GM19035 (cell line): Measurements from ENCODE around the gene HSD3B2.

Source experiments
- ATAC-seq: cut with Tn5 transposase; IDR thresholded peaks from one replicate; pipeline ENCODE4 v1.9.1; 2021; ENCODE audit not compliant: unreplicated experiment

The HSD3B2 gene

DNA sequence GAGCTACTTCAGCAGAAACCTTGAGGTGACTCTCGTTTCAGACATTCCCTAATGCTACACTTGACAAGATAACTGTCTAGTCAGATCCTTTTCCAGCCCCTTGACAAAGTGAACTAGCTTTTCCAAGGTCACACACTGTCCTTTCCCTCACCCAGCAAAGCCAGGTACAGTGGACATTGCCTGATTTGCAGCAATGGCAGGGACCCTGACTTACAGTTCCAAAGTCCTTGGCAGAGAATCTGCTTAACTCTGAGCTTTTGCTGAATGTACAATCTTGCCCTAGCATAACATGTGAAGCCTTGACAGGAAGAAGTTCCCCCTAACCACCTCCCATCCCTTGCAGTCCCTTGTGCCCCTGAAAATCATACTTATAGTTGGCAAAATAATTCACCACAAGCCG lies 37.1 kb downstream of the HSD3B2 start:
- ATAC-seq = no peak

DNA sequence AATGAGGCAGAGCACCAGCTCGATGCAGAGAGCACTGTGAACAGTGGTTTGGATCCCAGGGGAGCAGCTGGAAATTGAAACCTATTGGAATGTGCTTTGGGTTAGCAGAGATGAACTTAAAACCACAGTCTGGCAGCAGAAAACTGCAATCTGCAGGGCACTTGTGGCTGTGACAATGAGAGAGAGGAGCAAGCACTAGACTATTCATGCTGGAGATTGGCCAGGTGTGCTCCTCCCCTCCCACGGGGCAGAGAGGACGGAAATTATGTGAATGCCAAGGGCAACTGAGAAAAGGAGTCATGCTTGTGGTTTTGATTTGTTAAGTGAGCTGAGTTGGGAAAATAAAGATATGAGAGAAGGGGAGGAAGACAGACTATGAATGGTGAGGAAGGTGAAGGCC lies 38.1 kb downstream of the HSD3B2 start:
- no peak for ATAC-seq

- ATAC-seq = no peak
Observed at GRCh38 chr1:119462964-119463363, 48.0 kb downstream of the HSD3B2 start.

GRCh38 chr1:119463569-119463968 lies 48.6 kb downstream of the HSD3B2 start:
- no peak for ATAC-seq

DNA sequence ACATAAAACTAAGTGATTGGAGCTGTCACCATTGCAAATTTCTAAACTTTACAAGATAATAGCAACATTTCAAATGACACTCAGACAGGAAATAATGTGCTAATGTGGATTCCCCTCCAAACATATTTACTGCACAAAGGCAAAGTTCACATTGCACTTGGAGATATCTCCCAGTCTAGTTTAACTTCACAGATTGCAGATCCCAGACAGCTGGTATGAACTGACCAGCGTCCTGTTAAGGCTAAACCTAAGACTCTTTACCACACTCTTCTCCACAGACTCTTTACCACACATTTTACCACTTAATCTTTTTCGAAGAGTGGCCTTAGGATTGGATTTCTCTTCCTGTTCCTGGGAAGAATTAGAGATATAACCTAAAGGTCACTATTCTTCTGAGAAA lies 51.5 kb downstream of the HSD3B2 start:
- no peak for ATAC-seq

GRCh38 chr1:119467219-119467618 lies 52.3 kb downstream of the HSD3B2 start:
- no peak for ATAC-seq

DNA sequence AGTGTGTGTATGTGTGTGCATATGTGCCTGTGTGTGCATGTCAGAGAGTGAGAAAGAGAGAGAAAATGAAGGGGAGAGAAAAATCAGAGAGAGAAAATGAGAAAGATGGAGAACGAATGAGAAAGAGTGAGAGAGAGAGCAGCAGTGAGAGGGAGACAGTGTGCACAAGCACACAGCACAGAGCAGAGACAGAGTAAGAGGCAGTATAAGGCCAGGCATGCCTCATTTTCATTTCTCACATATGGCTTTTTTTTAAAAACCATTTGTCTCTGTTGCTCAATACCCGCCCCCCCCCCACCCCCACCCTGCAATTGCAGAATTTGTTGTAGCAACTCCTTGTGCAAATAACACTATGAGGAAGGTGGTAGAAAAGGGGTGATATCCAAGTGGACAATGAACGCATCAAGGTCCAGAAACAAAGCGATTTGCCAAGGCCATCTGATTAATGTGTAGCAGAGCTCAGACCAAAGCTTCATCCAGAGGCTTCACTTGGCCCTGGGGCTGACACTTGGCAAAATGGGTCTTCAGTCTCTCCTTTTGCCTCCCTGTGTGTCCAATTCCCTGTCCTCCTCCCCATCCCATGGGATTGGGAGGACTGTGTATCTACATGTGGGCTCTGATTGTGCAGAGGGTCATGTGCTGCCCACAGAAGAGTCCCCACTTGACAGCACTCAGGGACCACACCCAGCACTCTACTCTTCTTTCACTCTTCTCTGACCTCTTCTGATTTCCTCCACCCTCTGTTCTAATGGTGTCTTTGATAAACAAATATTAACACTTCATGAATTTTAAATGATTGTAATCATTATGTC lies 53.1 kb downstream of the HSD3B2 start:
- no peak for ATAC-seq

- no peak for ATAC-seq
Observed at GRCh38 chr1:119469741-119470140, 54.8 kb downstream of the HSD3B2 start.

DNA sequence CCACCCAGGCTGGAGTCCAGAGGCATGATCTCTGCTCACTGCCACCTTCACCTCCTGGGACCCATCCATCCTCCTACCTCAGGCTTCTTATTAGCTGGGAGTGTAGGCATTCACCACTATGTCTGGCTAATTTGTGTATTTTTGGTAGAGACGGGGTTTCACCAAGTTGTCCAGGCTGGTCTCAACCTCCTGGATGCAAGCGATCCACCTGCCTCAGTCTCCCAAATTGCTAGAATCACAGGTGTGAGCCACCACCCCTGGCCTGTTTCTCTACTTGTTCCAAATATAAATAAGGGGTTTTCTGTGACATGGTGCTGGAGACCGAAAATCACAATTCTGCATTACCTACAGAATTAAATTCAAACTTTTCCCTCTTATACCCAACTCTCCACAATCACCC lies 55.4 kb downstream of the HSD3B2 start:
- no peak for ATAC-seq

DNA sequence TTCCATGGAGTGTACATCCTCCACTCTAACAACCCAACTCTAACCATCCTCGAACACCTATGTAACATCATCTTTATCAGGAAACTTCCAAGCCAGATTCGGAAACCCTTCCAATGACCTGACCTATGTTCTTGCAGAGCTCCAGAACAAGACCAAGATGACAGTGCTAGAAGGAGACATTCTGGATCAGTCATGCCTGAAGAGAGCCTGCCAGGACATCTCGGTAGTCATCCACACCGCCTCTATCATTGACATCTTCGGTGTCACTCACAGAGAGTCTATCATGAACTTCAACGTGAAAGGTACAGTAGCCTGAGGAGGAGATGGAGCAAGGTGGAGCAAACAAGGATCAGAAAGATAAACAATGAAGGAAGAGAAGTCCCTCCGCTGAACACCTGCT lies 56.0 kb downstream of the HSD3B2 start:
- ATAC-seq = no peak

DNA sequence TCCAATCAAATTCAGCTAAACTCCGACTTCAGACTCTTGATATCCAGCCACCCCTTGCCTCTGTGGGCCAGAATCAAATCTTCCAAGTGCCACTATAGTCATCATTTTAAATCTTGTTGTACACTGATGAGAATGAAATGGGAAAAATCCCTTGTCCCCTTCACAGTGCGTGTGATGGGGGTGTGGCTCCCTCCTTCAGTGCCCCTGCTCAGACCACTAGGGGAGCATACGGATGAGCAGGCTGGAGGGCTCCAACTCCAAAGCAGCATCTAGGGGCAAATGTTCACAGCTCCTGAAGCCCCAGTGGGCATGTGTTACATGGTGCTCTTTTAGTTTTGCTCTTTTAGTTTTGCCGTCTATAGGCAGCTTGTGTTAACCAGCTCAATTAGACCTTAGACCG lies 56.6 kb downstream of the HSD3B2 start:
- ATAC-seq = no peak

- no peak for ATAC-seq
Observed at GRCh38 chr1:119472080-119472818, 57.3 kb downstream of the HSD3B2 start.
